GM23248 (cell line): ENCODE results near the gene CEP131. TPM values are rescaled to one million over a fixed set of nuclear protein-coding genes. Genes with fewer than 3 reads are reported as not detected.

Experiments
- DNase-seq: peaks from one replicate; pipeline ENCODE4 v3.0.0-alpha.2; 2015
- H2AFZ ChIP-seq: fragments of 200-600 bp; sonication (generic); 2 replicates; pipeline ENCODE4 v1.6.1; 2016; ENCODE audit warnings: antibody characterized with exemption
- H3F3A ChIP-seq: fragments of 200-600 bp; sonication (generic); 2 replicates; pipeline ENCODE4 v1.6.1; 2016; ENCODE audit warnings: mild to moderate bottlenecking, antibody characterized with exemption, mixed run types; ENCODE audit not compliant: insufficient read depth
- H3K27ac ChIP-seq: fragments of 200-600 bp; sonication (generic); 2 replicates; pipeline ENCODE4 v1.5.1; 2016; ENCODE audit warnings: mild to moderate bottlenecking
- H3K27me3 ChIP-seq: fragments of 200-600 bp; sonication (generic); replicated peaks from 2 replicates; pipeline ENCODE4 v1.6.1; 2016; ENCODE audit warnings: mild to moderate bottlenecking; ENCODE audit not compliant: insufficient read depth
- H3K36me3 ChIP-seq: fragments of 200-600 bp; sonication (generic); 2 replicates; pipeline ENCODE4 v1.6.1; 2016; ENCODE audit warnings: low read depth, mild to moderate bottlenecking
- H3K4me1 ChIP-seq: fragments of 200-600 bp; sonication (generic); 2 replicates; pipeline ENCODE4 v1.6.1; 2016; ENCODE audit warnings: mild to moderate bottlenecking; ENCODE audit not compliant: insufficient read depth
- H3K4me2 ChIP-seq: fragments of 200-600 bp; sonication (generic); one replicate; pipeline ENCODE4 v1.6.1; 2016; ENCODE audit warnings: mild to moderate bottlenecking; ENCODE audit not compliant: unreplicated experiment
- H3K4me3 ChIP-seq: fragments of 200-600 bp; sonication (generic); 2 replicates; pipeline ENCODE4 v1.5.1; 2016; ENCODE audit warnings: mild to moderate bottlenecking
- H3K79me2 ChIP-seq: fragments of 200-600 bp; sonication (generic); 2 replicates; pipeline ENCODE4 v1.6.1; 2016; ENCODE audit warnings: mild to moderate bottlenecking; ENCODE audit not compliant: insufficient read depth
- H3K9ac ChIP-seq: fragments of 200-600 bp; sonication (generic); 2 replicates; pipeline ENCODE4 v1.6.1; 2016; ENCODE audit warnings: mild to moderate bottlenecking
- H3K9me2 ChIP-seq: fragments of 200-600 bp; sonication (generic); 2 replicates; pipeline ENCODE4 v1.6.1; 2016; ENCODE audit warnings: mixed run types, mild to moderate bottlenecking, moderate library complexity; ENCODE audit not compliant: insufficient read depth
- H3K9me3 ChIP-seq: fragments of 200-600 bp; sonication (generic); one replicate; pipeline ENCODE4 v1.6.1; 2017; ENCODE audit warnings: low read depth
- H4K20me1 ChIP-seq: fragments of 200-600 bp; sonication (generic); 2 replicates; pipeline ENCODE4 v1.6.0; 2016; ENCODE audit not compliant: insufficient read depth
- EZH2 ChIP-seq: fragments of 200-600 bp; sonication (generic); IDR thresholded peaks from 2 replicates; pipeline ENCODE4 v1.6.1; 2018; ENCODE audit warnings: antibody characterized with exemption, mild to moderate bottlenecking; ENCODE audit not compliant: insufficient read depth, poor library complexity, severe bottlenecking
- EZH2phosphoT487 ChIP-seq: fragments of 200-600 bp; sonication (generic); IDR thresholded peaks from 2 replicates; pipeline ENCODE4 v1.6.1; 2018; ENCODE audit warnings: antibody characterized with exemption, moderate library complexity, mild to moderate bottlenecking, low read depth; ENCODE audit not compliant: insufficient read depth
- WGBS, 2 experiments: methylation state at CpG; one replicate each; pipeline ENCODE4 v1.1.6; 2015 to 2017; ENCODE audit warnings: low lambda C conversion rate in 2 of 2, low coverage in 1 of 2; ENCODE audit errors: missing lambda C conversion rate in 2 of 2; 5-methylcytosine and 5-hydroxymethylcytosine counted together
- in situ Hi-C: fragments of 300-500 bp; cut with MboI; formaldehyde crosslinking; loops from 2 replicates; pipeline ENCODE4 v1.15.0; 2020
- polyA plus RNA-seq: library from polyadenylated mRNA; unstranded; fragments of >200 nt; fragmentation: Nextera tagmentation; extraction: Ambion mirVana; gene quantifications from 2 replicates; pipeline ENCODE4 v1.2.1, GENCODE V29; 2016
- total RNA-seq: library from RNA; depleted of rRNA; stranded (reverse); fragments of >200 nt; shearing (Covaris generic); gene quantifications from 2 replicates; pipeline ENCODE4 v1.2.3, GENCODE V29; 2014

CEP131 gene
- total and polyA plus RNA-seq, 2 experiments from 2014 or later, result 5.6 to 8.0 TPM

DNA sequence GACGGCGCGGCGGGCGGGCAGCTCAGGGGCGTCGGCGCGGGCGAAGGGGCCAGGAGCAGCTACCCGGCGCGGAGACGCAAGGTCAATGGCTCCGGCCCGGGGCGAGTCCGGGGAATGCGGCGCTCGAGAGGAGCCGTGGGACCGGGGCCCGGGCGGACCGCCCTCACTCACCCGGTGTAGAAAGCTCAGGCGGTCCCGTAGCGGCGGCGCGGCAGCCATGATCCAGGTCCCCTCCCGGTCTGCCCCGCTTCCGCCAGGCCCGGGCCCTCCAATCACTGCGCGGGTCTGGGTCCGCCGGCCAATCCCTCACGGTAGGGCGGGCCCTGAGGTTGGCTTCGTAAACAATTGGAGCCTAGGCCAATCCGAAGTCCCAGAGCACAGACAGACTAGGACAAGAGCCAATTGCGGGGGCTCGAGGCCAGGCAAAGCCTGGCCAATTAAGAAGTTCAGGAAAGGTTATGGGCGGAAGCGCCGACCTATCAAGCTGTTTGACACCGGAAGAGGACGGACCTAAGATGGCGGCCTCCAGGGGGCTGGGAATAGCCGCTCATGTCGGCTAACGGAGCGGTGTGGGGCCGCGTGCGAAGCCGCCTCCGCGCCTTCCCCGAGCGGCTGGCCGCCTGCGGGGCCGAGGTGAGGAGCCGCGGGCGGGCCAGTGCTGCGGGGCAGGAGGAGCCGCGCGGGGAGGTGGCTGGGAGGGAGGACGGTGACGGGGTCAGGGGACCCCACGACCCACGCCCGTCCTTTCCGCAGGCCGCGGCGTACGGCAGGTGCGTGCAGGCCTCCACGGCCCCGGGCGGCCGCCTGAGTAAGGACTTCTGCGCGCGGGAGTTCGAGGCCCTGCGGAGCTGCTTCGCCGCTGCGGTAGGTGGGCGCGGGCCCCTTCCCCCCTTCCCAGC lies 16.3 kb upstream of the CEP131 start, which contains the start of the genes NDUFAF8 and TEPSIN:
NDUFAF8 (plus strand) TSS at position 504 of the 899 bp plus-strand sequence; CDS start at position 550, 46 bp downstream.
TEPSIN (minus strand) TSS at position 241 of the 899 bp plus-strand sequence; CDS start at position 219, 22 bp downstream.
- H3K4me3 ChIP-seq, result peak within 1 kb of the TSS; percentile 91
- in situ Hi-C loops, result no loop called here
- TF ChIP-seq EZH2phosphoT487, result no peak
- no peak for TF ChIP-seq EZH2
- H3K79me2 ChIP-seq, result peaks cover 60% of the 10 kb centered on the region
- peak within 1 kb of the TSS; percentile 56 for H2AFZ ChIP-seq
- no peaks in the 10 kb centered on the region for H3K9me2 ChIP-seq
- H3K27me3 ChIP-seq, result no peaks in the 10 kb centered on the region
- H3K9me3 ChIP-seq, result no peaks in the 10 kb centered on the region
- peaks cover 4% of the 10 kb centered on the region; the same call in 1 of the 2 replicates for H3K36me3 ChIP-seq
- peak; percentile 100 for DNase-seq
- H3F3A ChIP-seq, result no peaks in the 10 kb centered on the region
- 0 to 1% methylated on average over 56 to 66 of the region's 100 CpGs for WGBS, 2 experiments
- peaks cover 7% of the 10 kb centered on the region for H3K4me1 ChIP-seq
- H3K9ac ChIP-seq, result peak within 1 kb of the TSS; percentile 88
- H4K20me1 ChIP-seq, result no peaks in the 10 kb centered on the region
- H3K4me2 ChIP-seq, result peak within 1 kb of the TSS; percentile 94
- peak within 1 kb of the TSS; percentile 56 for H3K27ac ChIP-seq

- H3K9me2 ChIP-seq, result no peaks in the 10 kb centered on the region
- H3F3A ChIP-seq, result no peaks in the 10 kb centered on the region
- H3K9ac ChIP-seq, result peak overlapping the region; percentile 88
- no peak for TF ChIP-seq EZH2
- peak overlapping the region; percentile 56 for H2AFZ ChIP-seq
- H4K20me1 ChIP-seq, result no peaks in the 10 kb centered on the region
- no peaks in the 10 kb centered on the region for H3K27me3 ChIP-seq
- H3K4me3 ChIP-seq, result peak overlapping the region; percentile 91
- no peaks in the 10 kb centered on the region for H3K9me3 ChIP-seq
- in situ Hi-C loops, result no loop called here
- peaks cover 4% of the 10 kb centered on the region; the same call in 1 of the 2 replicates for H3K36me3 ChIP-seq
- H3K79me2 ChIP-seq, result peaks cover 60% of the 10 kb centered on the region
- peak overlapping the region; percentile 94 for H3K4me2 ChIP-seq
- no peak for DNase-seq
- H3K27ac ChIP-seq, result peak overlapping the region; percentile 17
- peaks cover 7% of the 10 kb centered on the region for H3K4me1 ChIP-seq
- WGBS, 2 experiments, result 0 to 1% methylated on average over 26 of the region's 26 CpGs
Measured at GRCh38 chr17:81238490-81238814, 15.7 kb upstream of the CEP131 start.

DNA sequence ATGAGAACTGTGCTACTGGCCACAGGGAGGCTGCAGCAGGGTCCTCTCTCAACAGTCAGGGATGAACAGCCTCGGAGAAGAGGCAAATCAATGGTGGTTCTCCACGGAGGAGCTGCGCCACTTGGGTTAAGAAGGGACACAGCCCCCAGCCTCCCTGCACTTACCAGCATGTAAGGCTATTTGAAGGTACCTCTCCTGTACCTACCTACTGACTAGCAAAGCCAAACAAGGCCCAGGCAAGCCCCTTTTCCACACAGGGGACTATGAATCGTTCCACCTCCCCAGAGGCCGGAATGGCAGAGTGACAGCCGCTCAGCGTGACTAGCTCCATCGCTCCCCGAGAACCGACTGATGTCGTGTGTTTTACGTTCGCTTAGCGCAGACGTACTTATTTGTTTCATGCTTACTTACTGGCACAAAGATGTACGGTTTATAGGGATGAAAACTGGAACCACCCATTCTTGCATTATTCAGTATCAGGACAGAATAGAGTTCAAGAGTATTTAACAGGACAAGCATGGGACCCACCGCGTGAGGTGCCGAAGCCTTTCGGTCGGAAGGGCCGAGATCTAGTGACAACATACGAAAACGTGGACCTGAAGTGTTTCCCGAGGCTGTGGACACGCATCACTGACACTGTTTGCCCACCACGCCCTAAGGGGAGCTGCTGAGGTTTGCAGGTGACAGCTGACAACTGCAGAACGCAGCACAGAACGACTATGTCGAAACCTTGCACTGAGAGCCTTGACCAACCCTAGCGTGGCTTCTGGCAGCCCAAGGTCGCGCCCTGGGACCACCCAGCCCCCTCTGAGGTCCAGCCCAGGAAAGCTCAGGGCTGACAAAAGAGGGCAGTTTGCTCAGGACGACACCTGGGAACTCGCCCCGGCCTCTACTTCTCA lies 15.1 kb upstream of the CEP131 start:
- no peaks in the 10 kb centered on the region for H4K20me1 ChIP-seq
- H3K79me2 ChIP-seq, result peaks cover 60% of the 10 kb centered on the region
- TF ChIP-seq EZH2 (no peak), EZH2phosphoT487 (no peak)
- no peaks in the 10 kb centered on the region for H3F3A ChIP-seq
- DNase-seq, result peak; percentile 30
- H3K9me2 ChIP-seq, result no peaks in the 10 kb centered on the region
- peak overlapping the region; percentile 91 for H3K4me3 ChIP-seq
- 44 to 45% methylated on average over 35 to 36 of the region's 36 CpGs for whole genome bisulfite sequencing, 2 experiments
- H3K4me2 ChIP-seq, result peak overlapping the region; percentile 94
- H3K4me1 ChIP-seq, result peaks cover 7% of the 10 kb centered on the region
- in situ Hi-C loops, result no loop called here
- peak overlapping the region; percentile 56 for H2AFZ ChIP-seq
- peak overlapping the region; percentile 88 for H3K9ac ChIP-seq
- H3K27me3 ChIP-seq, result no peaks in the 10 kb centered on the region
- peak overlapping the region; percentile 17; the same call in 1 of the 2 replicates for H3K27ac ChIP-seq
- no peaks in the 10 kb centered on the region for H3K9me3 ChIP-seq
- H3K36me3 ChIP-seq, result peaks cover 4% of the 10 kb centered on the region; the same call in 1 of the 2 replicates

- WGBS, 2 experiments, result 89 to 93% methylated on average over 14 to 19 of the region's 21 CpGs
- Histone ChIP-seq H3K27me3 (no peaks in the 10 kb centered on the region), H4K20me1 (no peaks in the 10 kb centered on the region), H3K4me3 (no peak overlapping the region), H3K9ac (peak overlapping the region; percentile 25; the same call in 1 of the 2 replicates), H2AFZ (no peak overlapping the region), H3K4me1 (peaks cover 7% of the 10 kb centered on the region), H3K9me2 (no peaks in the 10 kb centered on the region), H3K4me2 (no peak overlapping the region), H3K36me3 (peaks cover 4% of the 10 kb centered on the region; the same call in 1 of the 2 replicates), H3F3A (no peaks in the 10 kb centered on the region), H3K9me3 (no peaks in the 10 kb centered on the region), H3K27ac (no peak overlapping the region), H3K79me2 (peaks cover 55% of the 10 kb centered on the region)
- TF ChIP-seq EZH2, result no peak
- no peak for TF ChIP-seq EZH2phosphoT487
- DNase-seq, result no peak
- in situ Hi-C loops, result no loop called here
Measured at GRCh38 chr17:81236784-81237183, 14.0 kb upstream of the CEP131 start.
